Dendritic cell treated with granulocyte-macrophage colony-stimulating factor and Interleukin-4, amounts not matched to agents 40 ng/mL and 50 ng/mL, for 4 days (primary cell): ENCODE measurements around the gene COL27A1.

ENCODE experiments used
- H3K27ac Mint-ChIP-seq: one replicate; pipeline ENCODE4 v1.8.0; 2022; ENCODE audit warnings: mild to moderate bottlenecking, mixed read lengths
- H3K27me3 Mint-ChIP-seq: one replicate; pipeline ENCODE4 v1.8.0; 2022; ENCODE audit warnings: mild to moderate bottlenecking, mixed read lengths
- H3K36me3 Mint-ChIP-seq: one replicate; pipeline ENCODE4 v1.8.0; 2022; ENCODE audit warnings: low read depth, mixed read lengths
- H3K4me1 Mint-ChIP-seq: one replicate; pipeline ENCODE4 v1.8.0; 2022; ENCODE audit warnings: low read depth, mixed read lengths
- H3K4me3 Mint-ChIP-seq: one replicate; pipeline ENCODE4 v1.8.0; 2022; ENCODE audit warnings: mild to moderate bottlenecking, moderate library complexity, mixed read lengths
- H3K9me3 Mint-ChIP-seq: one replicate; pipeline ENCODE4 v1.8.0; 2022; ENCODE audit warnings: mixed read lengths
- intact Hi-C: fragments of 100-400 bp; cut with micrococcal nuclease; formaldehyde crosslinking; loops from one replicate; pipeline ENCODE4 v1.15.0; 2022

The COL27A1 gene

DNA sequence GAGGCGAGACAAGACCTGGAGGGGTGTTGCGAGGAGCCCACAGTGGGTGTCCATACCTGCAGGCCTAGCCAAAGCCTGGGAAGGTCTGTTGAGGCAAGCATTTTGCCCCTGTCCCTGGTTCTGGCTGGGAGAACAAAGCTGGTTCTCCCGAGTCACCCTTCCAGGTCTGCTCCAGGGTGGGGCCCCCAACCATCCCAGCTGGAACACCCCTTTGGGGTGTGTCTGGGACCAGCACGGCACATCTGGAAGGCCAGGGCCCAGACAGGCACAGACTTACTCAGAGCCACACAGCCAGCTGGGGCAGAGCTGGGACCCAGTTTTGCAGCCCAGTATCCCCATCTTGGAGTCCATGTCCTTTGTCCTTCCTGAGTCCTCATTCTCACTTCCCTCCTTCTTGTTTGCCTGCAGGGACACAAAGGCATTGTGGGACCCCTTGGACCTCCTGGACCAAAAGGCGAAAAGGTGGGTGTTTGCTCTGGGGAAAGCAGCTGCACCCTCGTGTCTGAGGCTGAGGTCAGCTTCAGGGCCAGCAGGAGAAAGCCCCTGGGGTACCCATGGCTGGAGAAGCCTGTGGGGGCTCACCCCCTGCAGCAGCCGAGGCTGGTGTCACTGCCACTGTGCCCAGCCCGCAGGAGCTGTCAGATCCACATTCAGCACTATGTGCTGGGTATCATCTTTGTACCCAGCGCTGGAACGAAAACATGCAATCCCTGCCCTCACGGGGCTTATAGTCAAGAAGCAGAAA lies 129.2 kb downstream of the COL27A1 start:
- Mint-ChIP-seq H3K4me1 (peaks cover 5% of the 10 kb centered on the region), H3K4me3 (no peak overlapping the region), H3K9me3 (no peaks in the 10 kb centered on the region), H3K27ac (no peak overlapping the region), H3K27me3 (no peaks in the 10 kb centered on the region), H3K36me3 (no peaks in the 10 kb centered on the region)
- intact Hi-C loops = no loop called here

- intact Hi-C loops = no loop called here
- Mint-ChIP-seq H3K4me1 (peaks cover 5% of the 10 kb centered on the region), H3K4me3 (no peak overlapping the region), H3K36me3 (no peaks in the 10 kb centered on the region), H3K9me3 (no peaks in the 10 kb centered on the region), H3K27me3 (no peaks in the 10 kb centered on the region), H3K27ac (no peak overlapping the region)
Measured at GRCh38 chr9:114285166-114285867, 130.0 kb downstream of the COL27A1 start.

DNA sequence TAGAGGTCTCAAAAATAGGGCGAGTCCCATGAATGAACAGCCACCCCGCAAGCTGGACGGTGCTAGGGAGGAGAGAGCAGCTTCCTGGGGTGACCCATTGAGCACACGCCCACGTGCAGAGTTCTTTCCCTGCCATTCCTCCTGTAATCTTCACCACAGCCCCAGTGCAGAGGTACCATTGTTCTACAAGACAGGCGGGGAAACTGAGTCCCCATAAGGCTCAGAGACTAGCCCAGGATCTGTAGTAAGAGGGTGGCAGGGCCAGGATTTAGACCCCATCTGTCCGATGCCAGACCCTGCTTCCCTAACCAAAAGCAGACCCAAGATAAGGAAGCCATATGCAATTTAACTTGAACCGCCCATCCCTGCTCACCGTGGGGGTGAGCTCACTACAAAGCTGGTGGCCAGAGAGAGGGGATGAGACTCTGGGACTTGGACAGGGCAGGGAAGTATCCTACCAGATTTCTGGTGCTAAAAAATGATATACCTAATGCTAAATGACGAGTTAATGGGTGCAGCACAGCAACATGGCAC lies 130.9 kb downstream of the COL27A1 start:
- Mint-ChIP-seq H3K27me3 (peaks cover 4% of the 10 kb centered on the region), H3K27ac (no peak overlapping the region), H3K9me3 (no peaks in the 10 kb centered on the region), H3K4me1 (peaks cover 5% of the 10 kb centered on the region), H3K4me3 (no peak overlapping the region), H3K36me3 (no peaks in the 10 kb centered on the region)
- intact Hi-C loops = no loop called here

- intact Hi-C loops = no loop called here
- Mint-ChIP-seq H3K9me3 (no peaks in the 10 kb centered on the region), H3K4me1 (peaks cover 5% of the 10 kb centered on the region), H3K36me3 (no peaks in the 10 kb centered on the region), H3K4me3 (no peak overlapping the region), H3K27me3 (peaks cover 12% of the 10 kb centered on the region), H3K27ac (no peak overlapping the region)
Measured at GRCh38 chr9:114287001-114287762, 131.8 kb downstream of the COL27A1 start.

DNA sequence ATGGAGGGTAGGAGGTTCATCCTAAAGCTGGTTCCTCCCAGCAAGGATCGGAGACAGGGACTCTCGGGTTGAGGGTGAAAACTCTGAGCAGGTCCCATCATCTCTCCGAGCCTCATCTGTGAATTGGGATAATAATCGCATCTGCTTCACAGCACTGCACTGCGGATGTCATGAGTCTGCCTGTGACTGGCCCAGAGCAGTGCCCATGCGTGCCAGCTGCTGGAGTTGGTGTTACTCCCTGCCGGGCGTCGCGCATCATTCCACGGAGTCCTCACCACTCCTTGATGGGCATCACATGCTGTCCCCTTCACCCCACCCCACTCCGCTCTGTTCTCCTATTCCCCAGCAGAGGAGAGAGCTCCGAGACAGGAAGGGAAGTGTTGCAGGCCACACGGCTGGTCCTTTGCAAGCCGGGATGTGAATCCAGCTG lies 132.4 kb downstream of the COL27A1 start:
- intact Hi-C loops = no loop called here
- H3K27ac Mint-ChIP-seq = no peak overlapping the region
- H3K27me3 Mint-ChIP-seq = peaks cover 14% of the 10 kb centered on the region
- no peaks in the 10 kb centered on the region for H3K9me3 Mint-ChIP-seq
- no peaks in the 10 kb centered on the region for H3K36me3 Mint-ChIP-seq
- peaks cover 5% of the 10 kb centered on the region for H3K4me1 Mint-ChIP-seq
- H3K4me3 Mint-ChIP-seq = no peak overlapping the region

- Mint-ChIP-seq H3K36me3 (no peaks in the 10 kb centered on the region), H3K4me3 (no peak overlapping the region), H3K9me3 (no peaks in the 10 kb centered on the region), H3K27me3 (peaks cover 17% of the 10 kb centered on the region), H3K4me1 (peaks cover 5% of the 10 kb centered on the region), H3K27ac (no peak overlapping the region)
- intact Hi-C loops = no loop called here
Measured at GRCh38 chr9:114288193-114289091, 133.1 kb downstream of the COL27A1 start.

DNA sequence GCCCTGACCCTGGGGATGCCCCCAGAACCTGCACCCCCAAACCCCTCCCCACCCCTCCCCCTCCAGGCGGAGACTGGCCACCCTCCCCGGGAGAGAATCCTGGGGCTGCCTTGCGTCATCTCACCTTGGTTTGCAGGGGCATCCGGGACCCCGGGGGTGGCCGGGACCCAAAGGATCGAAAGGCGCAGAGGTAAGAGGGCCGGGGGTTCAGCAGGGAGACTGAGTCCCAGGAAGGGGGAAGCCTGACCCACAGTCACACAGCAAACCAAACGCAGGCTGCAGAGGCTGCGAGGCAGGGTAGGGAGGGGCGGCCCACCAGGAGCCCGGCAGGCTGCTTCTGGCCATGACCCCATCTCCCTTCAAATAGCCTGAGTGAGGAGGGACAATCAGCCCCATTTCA lies 133.8 kb downstream of the COL27A1 start:
- no peaks in the 10 kb centered on the region for H3K36me3 Mint-ChIP-seq
- intact Hi-C loops = no loop called here
- H3K4me3 Mint-ChIP-seq = no peak overlapping the region
- peaks cover 18% of the 10 kb centered on the region for H3K27me3 Mint-ChIP-seq
- no peak overlapping the region for H3K27ac Mint-ChIP-seq
- H3K4me1 Mint-ChIP-seq = peaks cover 5% of the 10 kb centered on the region
- H3K9me3 Mint-ChIP-seq = no peaks in the 10 kb centered on the region

DNA sequence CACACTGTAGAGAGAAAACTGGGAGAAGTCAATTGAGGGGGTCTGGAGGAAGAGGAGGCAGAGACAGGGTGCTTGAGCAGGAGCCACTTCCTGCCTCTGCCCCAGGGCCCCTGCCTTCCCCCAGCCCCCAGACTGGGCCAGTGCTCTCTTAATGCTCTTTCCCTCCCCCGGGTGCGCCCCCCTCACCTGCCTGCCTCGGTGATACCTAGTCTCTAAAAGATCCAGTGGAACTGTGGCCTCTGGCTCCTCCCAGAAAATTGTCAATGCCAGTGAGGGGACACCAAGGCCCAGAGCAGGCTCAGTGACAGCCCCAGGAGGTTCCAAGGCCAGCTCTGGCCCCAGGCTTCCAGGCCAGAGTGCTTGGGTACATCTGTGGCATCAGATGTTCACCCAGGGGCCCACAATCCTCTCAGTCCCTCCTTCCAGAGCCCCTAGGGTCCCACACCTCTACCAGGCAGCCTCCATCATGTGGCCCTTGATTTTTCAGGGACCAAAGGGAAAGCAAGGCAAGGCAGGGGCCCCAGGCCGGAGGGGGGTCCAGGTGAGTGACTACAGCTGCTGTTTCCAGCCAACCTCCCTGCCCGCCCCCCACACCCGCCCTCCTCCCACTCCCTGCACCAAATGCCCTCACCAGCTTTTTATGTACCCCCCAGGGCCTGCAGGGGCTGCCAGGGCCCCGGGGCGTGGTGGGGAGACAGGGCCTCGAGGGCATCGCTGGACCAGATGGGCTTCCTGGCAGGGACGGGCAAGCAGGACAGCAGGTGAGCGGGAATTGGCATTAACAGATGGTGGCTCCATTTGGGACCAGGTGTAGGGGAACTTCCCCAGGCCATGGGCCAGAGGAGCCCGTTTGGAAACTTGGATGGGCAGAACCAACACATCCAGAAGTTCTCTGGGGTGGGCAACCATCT lies 134.5 kb downstream of the COL27A1 start:
- Mint-ChIP-seq H3K27ac (no peak overlapping the region), H3K27me3 (peaks cover 18% of the 10 kb centered on the region), H3K36me3 (no peaks in the 10 kb centered on the region), H3K4me3 (no peak overlapping the region), H3K4me1 (peaks cover 5% of the 10 kb centered on the region), H3K9me3 (peaks cover 5% of the 10 kb centered on the region)
- intact Hi-C loops = loop anchor here (2.0 kb wide), 1 partner anchor 181 kb away; no protein-coding TSS in a partner anchor

- Mint-ChIP-seq H3K9me3 (peaks cover 12% of the 10 kb centered on the region), H3K36me3 (no peaks in the 10 kb centered on the region), H3K27me3 (peaks cover 18% of the 10 kb centered on the region), H3K4me1 (peaks cover under 1% of the 10 kb centered on the region), H3K4me3 (no peak overlapping the region), H3K27ac (no peak overlapping the region)
- intact Hi-C loops = loop anchor here (2.0 kb wide), 1 partner anchor 182 kb away; no protein-coding TSS in a partner anchor
Measured at GRCh38 chr9:114290561-114290986, 135.2 kb downstream of the COL27A1 start.

GRCh38 chr9:114291064-114291474 lies 135.7 kb downstream of the COL27A1 start:
- no peak overlapping the region for H3K4me3 Mint-ChIP-seq
- H3K4me1 Mint-ChIP-seq = no peaks in the 10 kb centered on the region
- intact Hi-C loops = loop anchor here (1.0 to 2.0 kb wide), 3 partner anchors 136 to 209 kb away; partner anchors contain the start of gene COL27A1
- no peak overlapping the region for H3K27ac Mint-ChIP-seq
- peaks cover 18% of the 10 kb centered on the region for H3K27me3 Mint-ChIP-seq
- H3K9me3 Mint-ChIP-seq = peaks cover 17% of the 10 kb centered on the region
- H3K36me3 Mint-ChIP-seq = no peaks in the 10 kb centered on the region

- H3K9me3 Mint-ChIP-seq = peaks cover 18% of the 10 kb centered on the region
- no peaks in the 10 kb centered on the region for H3K36me3 Mint-ChIP-seq
- H3K27ac Mint-ChIP-seq = no peak overlapping the region
- no peak overlapping the region for H3K4me3 Mint-ChIP-seq
- peaks cover 18% of the 10 kb centered on the region for H3K27me3 Mint-ChIP-seq
- no peaks in the 10 kb centered on the region for H3K4me1 Mint-ChIP-seq
- intact Hi-C loops = loop anchor here (1.0 to 2.0 kb wide), 3 partner anchors 137 to 210 kb away; partner anchors contain the start of gene COL27A1
Measured at GRCh38 chr9:114291886-114292590, 136.7 kb downstream of the COL27A1 start.

GRCh38 chr9:114294664-114295063 lies 139.3 kb downstream of the COL27A1 start:
- intact Hi-C loops = no loop called here
- Mint-ChIP-seq H3K4me1 (no peaks in the 10 kb centered on the region), H3K36me3 (no peaks in the 10 kb centered on the region), H3K27me3 (peaks cover 20% of the 10 kb centered on the region), H3K9me3 (peaks cover 18% of the 10 kb centered on the region), H3K27ac (no peak overlapping the region), H3K4me3 (no peak overlapping the region)
